HEK293T (cell line): ENCODE results near the gene RTEL1.
A peak's percentile ranks its signal among the peaks of the same experiment; 100 is the strongest.
"Not testable (repeated sequence)": the region's sequence is repeated elsewhere in the genome, so short reads cannot be mapped to it uniquely, and the experiment has no call there.

Experiments used
- CTCF ChIA-PET: fragments of 350-600 bp; formaldehyde crosslinking; extraction: SDS; loops from one replicate; lab custom pipeline; 2021; ENCODE audit warnings: antibody characterized with exemption, inconsistent platforms; lab: Yijun Ruan, JAX
- POLR2A ChIA-PET: fragments of 350-600 bp; formaldehyde crosslinking; extraction: SDS; loops from one replicate; lab custom pipeline; 2020; ENCODE audit warnings: antibody characterized with exemption, inconsistent platforms; lab: Yijun Ruan, JAX
- DNase-seq: peaks from one replicate; pipeline ENCODE4 v3.0.0; 2012; ENCODE audit warnings: mixed read lengths; ENCODE audit errors: extremely low spot score
- ARNT ChIP-seq: fragments of 450-650 bp; IDR thresholded peaks from 2 replicates; pipeline ENCODE4 v1.6.1; 2017; ENCODE audit warnings: mild to moderate bottlenecking
- BHLHE40 ChIP-seq: fragments of 450-650 bp; IDR thresholded peaks from 2 replicates; pipeline ENCODE4 v1.6.1; 2016; ENCODE audit warnings: mild to moderate bottlenecking, moderate library complexity, borderline replicate concordance
- CTBP1 ChIP-seq: fragments of 450-650 bp; IDR thresholded peaks from 2 replicates; pipeline ENCODE4 v1.6.1; 2016; ENCODE audit warnings: borderline replicate concordance
- ELF4 ChIP-seq: fragments of 450-650 bp; IDR thresholded peaks from 2 replicates; pipeline ENCODE4 v1.6.1; 2017; ENCODE audit warnings: antibody characterized with exemption
- FOXA1 ChIP-seq: fragments of 450-650 bp; IDR thresholded peaks from 2 replicates; pipeline ENCODE4 v1.6.1; 2016; ENCODE audit warnings: mild to moderate bottlenecking
- FOXK2 ChIP-seq: fragments of 450-650 bp; IDR thresholded peaks from 2 replicates; pipeline ENCODE4 v1.6.1; 2016; ENCODE audit warnings: mild to moderate bottlenecking
- FOXM1 ChIP-seq: fragments of 450-650 bp; IDR thresholded peaks from 2 replicates; pipeline ENCODE4 v1.6.1; 2017; ENCODE audit warnings: mild to moderate bottlenecking, borderline replicate concordance
- HDGF ChIP-seq: fragments of 450-650 bp; IDR thresholded peaks from 2 replicates; pipeline ENCODE4 v1.6.1; 2017; ENCODE audit warnings: antibody characterized with exemption, borderline replicate concordance
- L3MBTL2 ChIP-seq: fragments of 450-650 bp; conservative IDR thresholded peaks from 2 replicates; pipeline ENCODE4 v1.6.1; 2016; ENCODE audit warnings: mild to moderate bottlenecking
- LEF1 ChIP-seq: fragments of 450-650 bp; IDR thresholded peaks from 2 replicates; pipeline ENCODE4 v1.6.1; 2017; ENCODE audit warnings: mild to moderate bottlenecking, borderline replicate concordance
- NFRKB ChIP-seq: fragments of 450-650 bp; IDR thresholded peaks from 2 replicates; pipeline ENCODE4 v1.6.1; 2016; ENCODE audit warnings: mild to moderate bottlenecking, moderate library complexity
- PKNOX1 ChIP-seq: fragments of 450-650 bp; IDR thresholded peaks from 2 replicates; pipeline ENCODE4 v1.6.1; 2016
- SP1 ChIP-seq: fragments of 450-650 bp; IDR thresholded peaks from 2 replicates; pipeline ENCODE4 v1.6.1; 2017
- SUZ12 ChIP-seq: fragments of 450-650 bp; IDR thresholded peaks from 2 replicates; pipeline ENCODE4 v1.6.1; 2016; ENCODE audit warnings: mild to moderate bottlenecking
- TARDBP ChIP-seq: fragments of 450-650 bp; IDR thresholded peaks from 2 replicates; pipeline ENCODE4 v1.6.1; 2016
- ZNF384 ChIP-seq: fragments of 450-650 bp; IDR thresholded peaks from 2 replicates; pipeline ENCODE4 v1.6.1; 2016

The RTEL1 gene, protein sequence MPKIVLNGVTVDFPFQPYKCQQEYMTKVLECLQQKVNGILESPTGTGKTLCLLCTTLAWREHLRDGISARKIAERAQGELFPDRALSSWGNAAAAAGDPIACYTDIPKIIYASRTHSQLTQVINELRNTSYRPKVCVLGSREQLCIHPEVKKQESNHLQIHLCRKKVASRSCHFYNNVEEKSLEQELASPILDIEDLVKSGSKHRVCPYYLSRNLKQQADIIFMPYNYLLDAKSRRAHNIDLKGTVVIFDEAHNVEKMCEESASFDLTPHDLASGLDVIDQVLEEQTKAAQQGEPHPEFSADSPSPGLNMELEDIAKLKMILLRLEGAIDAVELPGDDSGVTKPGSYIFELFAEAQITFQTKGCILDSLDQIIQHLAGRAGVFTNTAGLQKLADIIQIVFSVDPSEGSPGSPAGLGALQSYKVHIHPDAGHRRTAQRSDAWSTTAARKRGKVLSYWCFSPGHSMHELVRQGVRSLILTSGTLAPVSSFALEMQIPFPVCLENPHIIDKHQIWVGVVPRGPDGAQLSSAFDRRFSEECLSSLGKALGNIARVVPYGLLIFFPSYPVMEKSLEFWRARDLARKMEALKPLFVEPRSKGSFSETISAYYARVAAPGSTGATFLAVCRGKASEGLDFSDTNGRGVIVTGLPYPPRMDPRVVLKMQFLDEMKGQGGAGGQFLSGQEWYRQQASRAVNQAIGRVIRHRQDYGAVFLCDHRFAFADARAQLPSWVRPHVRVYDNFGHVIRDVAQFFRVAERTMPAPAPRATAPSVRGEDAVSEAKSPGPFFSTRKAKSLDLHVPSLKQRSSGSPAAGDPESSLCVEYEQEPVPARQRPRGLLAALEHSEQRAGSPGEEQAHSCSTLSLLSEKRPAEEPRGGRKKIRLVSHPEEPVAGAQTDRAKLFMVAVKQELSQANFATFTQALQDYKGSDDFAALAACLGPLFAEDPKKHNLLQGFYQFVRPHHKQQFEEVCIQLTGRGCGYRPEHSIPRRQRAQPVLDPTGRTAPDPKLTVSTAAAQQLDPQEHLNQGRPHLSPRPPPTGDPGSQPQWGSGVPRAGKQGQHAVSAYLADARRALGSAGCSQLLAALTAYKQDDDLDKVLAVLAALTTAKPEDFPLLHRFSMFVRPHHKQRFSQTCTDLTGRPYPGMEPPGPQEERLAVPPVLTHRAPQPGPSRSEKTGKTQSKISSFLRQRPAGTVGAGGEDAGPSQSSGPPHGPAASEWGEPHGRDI (N-terminal part only)

DNA sequence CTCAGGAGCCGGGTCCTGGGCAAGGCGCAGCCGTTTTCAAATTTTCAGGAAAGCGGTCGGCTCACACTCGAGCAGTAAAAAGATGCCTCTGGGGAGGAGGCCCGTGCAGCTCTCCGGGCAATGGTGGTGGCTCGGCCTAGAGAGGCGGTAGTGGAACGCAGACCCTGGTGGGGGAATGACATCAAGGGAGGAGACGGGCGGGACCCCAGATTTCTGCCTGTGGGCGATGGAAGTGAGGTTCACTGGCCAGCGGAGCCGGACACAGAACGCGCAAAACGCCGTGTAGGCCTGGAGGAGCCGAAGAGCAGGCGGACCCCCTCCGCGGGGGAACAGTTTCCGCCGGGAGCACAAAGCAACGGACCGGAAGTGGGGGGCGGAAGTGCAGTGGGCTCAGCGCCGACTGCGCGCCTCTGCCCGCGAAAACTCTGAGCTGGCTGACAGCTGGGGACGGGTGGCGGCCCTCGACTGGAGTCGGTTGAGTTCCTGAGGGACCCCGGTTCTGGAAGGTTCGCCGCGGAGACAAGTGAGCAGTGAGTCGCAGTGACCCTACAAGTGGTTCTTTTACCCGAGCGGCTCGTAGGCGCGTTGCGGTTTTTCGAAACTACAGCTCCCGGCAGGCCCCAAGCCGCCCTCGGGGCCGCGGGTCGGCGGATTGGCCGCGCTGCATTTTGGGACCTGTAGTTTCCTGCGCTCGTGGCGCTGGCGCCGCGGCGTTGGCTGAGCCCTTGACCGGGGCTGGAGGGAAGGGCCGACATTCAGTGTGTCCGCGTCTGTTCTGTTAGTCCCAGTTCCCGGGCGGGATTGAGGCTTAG is at the start of gene RTEL1:
Gene RTEL1 (plus strand): TSS at position 376 of the 812 bp plus-strand sequence. CDS start 1,091 bp downstream, outside the sequence.
- ChIA-PET POLR2A (interaction anchor here (0.7 to 1.6 kb wide), 24 partner anchors 9 to 323 kb away, joined by 3 to 25 read pairs (median 4); partner anchors contain the start of genes ARFRP1, GMEB2, HELZ2 and PPDPF), CTCF (interaction anchor here (0.6 to 1.2 kb wide), 4 partner anchors 16 to 120 kb away, joined by 3 to 5 read pairs (median 3); no protein-coding TSS in a partner anchor)
- no peak for TF ChIP-seq ARNT
- TF ChIP-seq LEF1, result peak; percentile 74; the same call in 1 of the 2 replicates
- peak; percentile 83 for TF ChIP-seq CTBP1
- no peak for TF ChIP-seq SP1
- TF ChIP-seq ELF4, result peak; percentile 86
- TF ChIP-seq SUZ12, result no peak; the same call in none of the 2 replicates
- TF ChIP-seq FOXA1, result no peak
- peak; percentile 59 for TF ChIP-seq L3MBTL2
- TF ChIP-seq NFRKB, result no peak
- peak; percentile 70 for TF ChIP-seq PKNOX1
- no peak for TF ChIP-seq FOXK2
- TF ChIP-seq HDGF, result peak; percentile 66; the same call in 1 of the 2 replicates
- peak; percentile 11; the same call in 1 of the 2 replicates for TF ChIP-seq FOXM1
- no peak for TF ChIP-seq BHLHE40
- TF ChIP-seq TARDBP, result no peak
- no peak for TF ChIP-seq ZNF384
- peak; percentile 95 for DNase-seq

DNA sequence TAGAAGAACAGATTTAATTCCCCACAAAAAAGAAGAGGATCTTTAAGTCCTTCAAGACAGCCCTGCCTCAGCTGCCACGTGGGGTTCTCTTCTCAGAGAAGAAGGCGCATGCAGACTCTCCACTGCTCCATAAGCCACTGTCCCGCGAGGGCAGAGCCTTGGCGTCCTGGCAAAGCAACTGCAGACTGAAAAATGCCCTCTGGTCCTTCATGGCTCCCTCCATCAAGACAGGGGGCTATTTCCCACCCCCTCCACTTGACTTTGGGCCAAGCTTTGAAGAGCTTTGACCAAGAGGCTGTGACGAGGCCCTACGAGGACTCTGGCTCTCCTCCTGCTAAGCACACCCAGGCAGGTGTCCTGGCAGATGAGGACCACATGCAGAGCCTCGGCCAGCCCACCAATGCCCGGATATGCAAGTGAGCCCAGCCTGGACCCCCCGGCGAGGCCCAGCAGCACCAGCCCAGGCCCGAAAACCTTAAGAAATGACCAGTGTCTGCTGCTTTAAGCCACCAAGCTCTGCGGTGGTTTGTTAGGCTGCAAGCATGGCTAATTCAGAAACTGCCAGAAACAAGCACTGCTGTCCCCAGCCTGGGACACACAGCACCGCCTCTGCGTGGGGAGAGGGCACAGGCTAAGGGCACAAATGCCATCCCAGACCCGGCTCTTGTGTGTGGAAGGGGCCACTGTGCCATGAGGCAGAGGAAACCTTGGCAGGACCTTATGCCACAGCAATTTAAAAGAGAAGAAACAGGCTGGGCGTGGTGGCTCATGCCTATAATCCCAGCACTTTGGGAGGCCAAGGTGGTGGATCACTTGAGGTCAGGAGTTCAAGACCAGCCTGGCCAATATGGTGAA is 47.3 kb upstream of the RTEL1 start:
- DNase-seq, result no peak
- ChIA-PET POLR2A (no interaction called here), CTCF (no interaction called here)
- no peak for TF ChIP-seq BHLHE40
- no peak for TF ChIP-seq ZNF384
- TF ChIP-seq SP1, result no peak
- no peak for TF ChIP-seq ARNT
- no peak for TF ChIP-seq CTBP1
- no peak for TF ChIP-seq HDGF
- no peak for TF ChIP-seq FOXK2
- no peak for TF ChIP-seq PKNOX1

- no peak for TF ChIP-seq SP1
- TF ChIP-seq LEF1, result no peak
- TF ChIP-seq SUZ12, result no peak
- no peak for TF ChIP-seq TARDBP
- TF ChIP-seq ARNT, result no peak
- no peak for TF ChIP-seq ELF4
- TF ChIP-seq BHLHE40, result no peak
- CTCF ChIA-PET, result no interaction called here
- no peak for DNase-seq
- POLR2A ChIA-PET, result no interaction called here
These were observed 46.5 kb upstream of the RTEL1 start for GRCh38 chr20:63611646-63612045.

GRCh38 chr20:63612276-63612931 is 45.7 kb upstream of the RTEL1 start:
- POLR2A ChIA-PET, result no interaction called here
- TF ChIP-seq HDGF (no peak), NFRKB (no peak), FOXA1 (no peak), CTBP1 (no peak), ZNF384 (no peak), LEF1 (no peak), FOXK2 (no peak), TARDBP (no peak), BHLHE40 (no peak)

DNA sequence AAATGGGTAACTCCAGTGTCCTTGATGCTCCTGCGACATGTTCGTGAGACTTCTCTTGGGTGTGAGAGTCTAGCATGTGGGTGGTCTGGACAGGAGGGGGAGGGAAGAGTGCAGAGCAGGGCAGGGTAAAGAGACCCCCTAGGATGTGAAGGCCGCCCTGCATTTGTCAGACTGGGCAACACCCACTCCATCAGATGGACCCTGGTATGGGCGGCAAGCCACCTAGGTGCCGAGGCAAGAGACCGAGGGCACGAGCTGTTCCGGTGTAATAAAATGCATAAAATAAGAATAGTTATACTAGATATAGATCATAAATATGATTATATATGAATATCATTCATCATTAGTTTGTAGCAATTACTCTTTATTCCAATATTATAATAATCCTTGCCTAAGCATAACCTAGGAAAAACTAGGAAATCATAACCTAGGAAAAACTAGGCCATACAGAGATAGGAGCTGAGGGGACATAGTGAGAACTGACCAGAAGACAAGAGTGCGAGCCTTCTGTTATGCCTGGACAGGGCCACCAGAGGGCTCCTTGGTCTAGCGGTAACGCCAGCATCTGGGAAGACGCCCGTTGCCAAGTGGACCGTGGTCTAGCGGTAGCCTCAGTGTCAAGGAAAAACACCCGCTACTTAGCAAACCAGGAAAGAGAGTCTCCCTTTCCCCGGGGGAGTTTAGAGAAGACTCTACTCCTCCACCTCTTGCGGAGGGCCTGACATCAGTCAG is 44.1 kb upstream of the RTEL1 start:
- DNase-seq, CTCF ChIA-PET, POLR2A ChIA-PET: not testable (repeated sequence)

More at GRCh38 chr20:63612276-63612931, 45.7 kb upstream of the RTEL1 start:
- no peak for DNase-seq
- CTCF ChIA-PET, result no interaction called here
